Activated CD8-positive, alpha-beta memory T cell treated with anti-CD3 and anti-CD28 coated beads for 4 hours (primary cell): Measurements from ENCODE around the gene HEY2.
A peak's percentile ranks its signal among the peaks of the same experiment; 100 is the strongest.
"Not testable (repeated sequence)": the region's sequence is repeated elsewhere in the genome, so short reads cannot be mapped to it uniquely, and the experiment has no call there.

Experiments
- DNase-seq, 2 donors: peaks; one replicate each; pipeline ENCODE4 v3.0.0-alpha.2; 2020; ENCODE audit warnings: low read depth in 2 of 2

The HEY2 gene

DNA sequence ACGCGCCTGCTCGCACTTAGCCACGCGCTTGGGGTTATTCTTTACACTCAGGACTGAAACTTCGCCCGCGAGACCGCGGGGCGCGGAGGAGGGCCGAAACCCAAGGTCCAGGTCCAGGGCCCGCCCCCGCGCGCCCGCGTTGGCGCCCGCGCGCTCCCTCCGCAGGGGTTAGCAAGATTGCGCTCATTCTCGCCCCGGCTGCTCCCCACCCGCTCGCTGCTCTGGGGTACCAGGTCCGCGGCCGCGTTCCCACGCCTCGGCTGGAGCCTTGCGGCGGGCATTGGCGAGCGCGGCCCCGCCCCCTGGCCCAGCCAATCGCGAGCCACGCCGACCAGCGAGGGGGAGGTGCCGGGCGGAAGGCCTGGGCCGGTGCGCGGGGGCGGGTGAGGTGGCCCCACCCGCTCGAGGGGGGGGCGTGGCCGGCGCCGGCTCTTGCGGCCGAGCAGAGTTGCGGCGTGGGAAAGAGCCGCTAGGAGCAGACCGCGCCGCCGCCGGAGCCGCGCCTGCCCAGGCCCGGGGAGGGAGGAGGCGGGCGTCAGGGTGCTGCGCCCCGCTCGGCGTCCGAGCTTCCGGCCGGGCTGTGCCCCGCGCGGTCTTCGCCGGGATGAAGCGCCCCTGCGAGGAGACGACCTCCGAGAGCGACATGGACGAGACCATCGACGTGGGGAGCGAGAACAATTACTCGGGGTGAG lies at the start of gene HEY2:
Gene HEY2, plus strand, starts transcription at position 460 of the 692 bp plus-strand sequence. Its CDS starts 145 bp downstream, at position 605.
- DNase-seq = peak; percentile 67 to 71

DNA sequence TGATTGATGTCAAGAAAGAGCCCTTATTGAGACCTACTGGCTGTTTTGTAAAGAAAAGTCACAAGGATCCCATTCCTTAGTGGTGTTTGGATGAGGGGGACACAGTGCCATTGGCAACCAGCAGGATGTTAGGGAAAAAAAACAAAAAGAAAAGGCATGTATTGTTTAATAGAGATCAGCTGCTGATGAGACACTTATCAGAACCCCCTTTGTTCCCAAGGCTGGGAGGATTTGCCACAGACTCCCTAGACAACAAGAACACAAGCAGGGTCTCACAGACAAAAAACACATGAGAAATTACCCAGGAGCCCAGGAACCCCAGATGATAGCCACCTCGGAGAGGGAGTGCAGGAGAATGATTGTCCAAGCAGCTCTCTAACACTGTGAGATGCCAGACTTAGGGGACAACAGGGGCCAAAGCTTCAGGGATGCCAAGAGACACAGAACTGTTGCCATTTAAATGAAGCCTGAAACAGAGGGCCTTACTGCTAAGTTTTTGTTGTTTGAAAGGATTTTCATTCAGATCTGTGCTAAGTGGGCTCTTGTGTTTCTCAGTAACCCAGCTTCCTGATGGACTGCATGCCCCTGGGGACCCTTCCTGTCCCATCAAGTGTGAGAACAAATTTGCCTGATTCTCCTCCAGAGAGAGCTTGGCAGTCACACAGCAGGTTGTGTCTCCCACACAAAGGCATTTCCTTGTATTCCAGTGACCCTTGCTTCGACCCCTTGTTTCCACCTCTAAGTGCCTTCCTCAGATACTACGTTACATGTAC lies 48.7 kb upstream of the HEY2 start:
- DNase-seq = no peak

DNA sequence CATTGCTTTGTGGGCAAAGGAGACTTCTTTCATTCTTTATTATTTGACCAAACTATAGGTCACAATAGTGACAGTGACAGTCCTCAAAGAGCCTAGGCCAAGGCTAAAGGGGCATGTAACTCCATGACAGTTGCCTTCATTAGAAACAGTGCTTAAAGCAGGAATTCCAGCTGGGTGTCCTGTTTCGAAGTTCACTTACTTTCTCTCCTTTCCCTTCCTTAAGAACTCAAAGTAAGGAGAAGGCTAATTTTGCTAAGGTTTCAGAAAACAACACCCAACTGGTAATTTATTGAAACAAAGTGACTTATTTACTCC lies 48.1 kb upstream of the HEY2 start:
- DNase-seq = no peak

DNA sequence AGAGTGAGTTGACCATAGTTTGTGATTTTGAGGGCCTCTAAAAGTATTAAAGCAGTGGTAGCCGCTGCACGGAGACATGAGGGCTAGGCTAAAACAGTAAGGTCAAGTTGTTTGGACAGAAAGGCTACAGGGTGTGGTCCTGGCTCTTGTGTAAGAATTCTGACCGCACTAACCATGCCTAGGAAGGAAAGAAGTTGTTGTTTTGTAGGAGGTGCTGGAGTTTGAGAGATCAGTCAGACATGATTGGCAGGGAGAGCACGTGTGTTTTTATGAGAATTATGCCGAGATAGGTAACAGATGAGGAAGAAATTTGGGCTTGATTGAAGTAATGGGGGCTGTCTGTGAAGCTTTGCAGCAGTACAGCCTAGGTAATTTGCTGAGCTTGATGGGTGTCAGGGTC lies 45.5 kb upstream of the HEY2 start:
- not testable (repeated sequence) for DNase-seq

DNA sequence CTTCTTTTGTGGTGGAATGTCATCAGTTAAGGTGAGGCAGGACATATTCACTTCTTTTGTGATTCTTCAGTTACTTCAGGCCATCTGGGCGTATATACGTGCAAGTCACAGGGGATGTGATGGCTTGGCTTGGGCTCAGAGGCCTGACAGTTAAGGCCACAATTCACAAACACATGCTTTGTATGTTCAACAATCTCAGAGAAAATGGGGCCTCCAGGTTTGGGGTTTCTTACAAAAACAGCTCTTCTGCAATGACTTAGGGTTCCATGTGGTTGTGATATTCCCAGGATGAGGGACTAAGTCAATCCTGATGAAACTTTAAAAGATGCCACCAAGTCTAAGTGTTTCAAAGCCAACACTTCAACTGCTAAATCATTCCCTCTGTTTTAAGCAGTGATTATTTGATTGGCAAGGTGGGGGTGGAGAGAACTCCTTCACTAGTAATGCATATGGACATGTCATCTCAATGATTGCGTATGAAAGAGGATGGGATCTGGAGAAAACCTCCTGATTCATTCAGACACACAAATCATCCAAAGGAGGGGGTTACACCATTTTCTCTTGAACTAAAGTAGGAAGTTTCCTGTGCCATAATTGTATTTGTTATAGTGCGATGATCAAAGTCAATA lies 41.7 kb upstream of the HEY2 start:
- no peak for DNase-seq

DNA sequence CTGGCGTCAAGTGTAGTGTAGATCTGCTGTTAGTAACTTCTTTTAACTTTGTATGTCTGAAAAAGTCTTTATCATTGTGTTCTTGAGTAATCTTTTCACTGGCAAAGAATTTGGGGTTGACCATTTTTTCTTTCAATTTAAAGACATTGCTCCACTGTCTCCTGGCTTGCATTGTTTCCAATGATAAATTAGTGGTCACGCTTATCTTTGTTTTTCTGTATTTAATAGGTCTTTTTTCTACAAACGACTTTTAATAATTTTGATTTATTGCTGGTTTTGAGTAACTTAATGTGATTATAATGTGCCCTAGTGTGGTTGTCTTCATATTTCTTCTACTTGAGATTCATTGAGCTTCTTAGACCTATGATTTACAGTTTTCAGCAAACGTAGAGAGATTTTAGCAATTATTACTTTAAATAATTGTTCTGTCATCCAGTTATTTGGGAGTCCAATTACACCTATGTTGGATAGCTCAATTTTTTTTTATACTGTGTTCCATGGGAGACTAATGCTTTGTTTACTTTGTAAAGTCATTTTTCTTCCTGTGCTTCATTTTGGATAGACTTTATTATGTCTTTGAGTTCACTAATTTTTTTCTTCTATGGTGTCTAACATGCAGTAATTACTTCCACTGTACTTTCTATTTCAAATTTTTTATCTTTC lies 38.3 kb upstream of the HEY2 start:
- no peak for DNase-seq

DNA sequence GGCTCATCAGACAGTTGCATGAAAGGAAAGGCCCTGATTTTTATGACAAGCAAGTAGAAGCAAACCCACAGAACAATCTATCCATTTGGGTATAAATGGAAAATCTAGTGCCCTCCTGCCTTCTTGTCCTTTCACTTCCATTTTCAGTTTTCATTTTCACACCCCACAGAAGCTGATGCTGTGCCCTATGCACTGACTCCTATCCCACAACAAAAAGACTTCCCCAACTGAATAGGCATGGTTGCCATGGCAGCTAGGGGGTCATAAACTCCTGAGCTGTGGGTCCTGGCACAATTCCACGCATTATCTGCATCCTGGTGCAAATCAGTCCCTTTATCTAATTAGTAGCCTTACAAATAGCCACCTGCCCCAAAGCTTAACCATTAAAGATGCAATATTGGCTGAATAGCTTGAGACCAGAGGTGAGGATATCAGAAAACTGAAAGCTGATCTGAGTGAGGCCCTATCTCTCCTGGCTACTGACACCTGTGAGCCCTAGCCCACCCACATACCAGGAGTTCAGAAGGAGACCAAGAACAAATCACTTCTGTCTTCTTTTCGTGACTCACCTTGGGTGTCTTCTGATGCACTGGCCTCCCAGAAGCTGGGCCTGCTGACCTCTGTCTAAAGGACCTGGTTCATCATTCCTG lies 34.9 kb upstream of the HEY2 start:
- no peak for DNase-seq

DNA sequence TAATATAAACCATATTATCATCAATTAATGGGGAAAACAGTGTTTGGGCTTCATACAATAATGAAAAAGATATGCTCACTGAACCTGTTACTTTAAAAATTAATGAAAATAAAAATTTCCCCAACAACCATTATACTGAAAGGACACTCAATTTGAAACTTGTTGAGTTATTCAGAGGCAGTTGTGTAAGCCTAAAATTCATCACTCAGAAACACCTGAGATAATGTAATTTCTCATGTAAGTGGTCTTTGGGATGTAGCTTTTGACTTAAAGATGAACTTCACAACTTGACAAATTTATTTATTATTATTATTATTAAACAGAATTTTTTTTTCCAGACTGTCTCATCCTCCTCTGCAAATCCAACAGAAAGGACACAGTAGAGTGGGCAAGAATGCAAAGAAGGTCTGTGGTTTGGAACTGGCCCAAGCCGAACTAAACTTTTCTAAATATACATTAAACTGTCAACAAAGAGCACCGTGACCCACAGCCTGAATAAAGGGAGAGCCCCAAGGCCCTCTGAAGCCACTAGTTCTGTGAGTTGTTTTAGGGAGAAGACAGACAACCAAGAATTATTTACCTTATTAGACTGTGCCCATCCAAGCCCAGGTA lies 32.2 kb upstream of the HEY2 start:
- no peak for DNase-seq

DNA sequence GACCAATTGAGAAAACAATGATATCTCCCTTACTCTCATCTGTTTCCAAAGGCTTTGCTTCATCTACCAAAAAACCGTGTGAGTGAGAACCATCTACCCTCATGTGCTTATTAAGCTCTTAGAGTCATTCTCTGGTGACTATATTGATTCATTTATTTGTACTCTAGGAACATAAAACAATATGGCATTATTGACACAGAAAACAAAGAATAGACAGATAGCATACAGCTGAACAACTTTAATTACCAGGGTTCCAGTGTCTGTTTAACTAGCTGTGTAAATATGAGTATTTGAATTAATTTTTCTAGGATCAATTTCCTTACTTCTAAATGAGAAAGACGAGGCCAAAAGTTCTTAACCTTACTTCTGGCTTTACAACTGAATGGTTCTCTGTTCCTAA lies 31.3 kb upstream of the HEY2 start:
- DNase-seq = no peak

DNA sequence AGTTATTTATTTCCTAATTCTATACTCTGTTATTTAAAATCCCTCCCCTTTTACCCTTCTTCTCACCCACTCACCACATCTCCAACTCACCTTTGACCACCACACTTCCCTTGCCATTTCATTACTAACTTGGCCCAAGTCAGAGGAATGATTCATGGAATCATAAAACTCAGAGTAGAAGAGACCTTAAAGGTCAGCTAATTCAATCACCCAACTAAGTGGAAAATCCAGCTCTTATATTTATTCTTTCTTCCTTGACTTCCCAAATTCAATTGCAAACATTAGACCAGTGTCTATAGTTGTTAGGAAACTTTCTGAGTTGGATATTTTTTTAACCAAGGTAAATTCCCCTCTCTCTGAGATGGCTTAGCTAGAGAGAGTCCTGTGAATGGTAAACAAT lies 26.5 kb upstream of the HEY2 start:
- DNase-seq = no peak

DNA sequence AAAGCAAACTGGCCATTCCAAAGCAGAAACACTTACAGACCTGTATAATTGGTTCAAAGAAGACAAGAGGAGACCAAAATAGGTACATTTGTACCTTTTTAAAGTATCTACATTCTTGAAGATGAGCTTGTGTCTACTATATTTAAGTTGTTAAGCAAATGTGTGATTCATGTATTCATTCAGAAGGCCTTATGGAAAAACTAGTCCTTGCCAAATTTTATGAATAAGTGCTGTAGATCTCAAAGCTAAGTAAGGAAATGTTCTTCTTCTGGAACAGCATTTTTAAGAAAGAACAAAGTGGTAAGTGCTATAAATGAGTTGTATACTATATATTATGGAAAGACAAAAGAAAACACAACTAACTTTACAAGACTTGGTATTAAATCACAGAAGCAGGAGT lies 22.2 kb upstream of the HEY2 start:
- no peak for DNase-seq

DNA sequence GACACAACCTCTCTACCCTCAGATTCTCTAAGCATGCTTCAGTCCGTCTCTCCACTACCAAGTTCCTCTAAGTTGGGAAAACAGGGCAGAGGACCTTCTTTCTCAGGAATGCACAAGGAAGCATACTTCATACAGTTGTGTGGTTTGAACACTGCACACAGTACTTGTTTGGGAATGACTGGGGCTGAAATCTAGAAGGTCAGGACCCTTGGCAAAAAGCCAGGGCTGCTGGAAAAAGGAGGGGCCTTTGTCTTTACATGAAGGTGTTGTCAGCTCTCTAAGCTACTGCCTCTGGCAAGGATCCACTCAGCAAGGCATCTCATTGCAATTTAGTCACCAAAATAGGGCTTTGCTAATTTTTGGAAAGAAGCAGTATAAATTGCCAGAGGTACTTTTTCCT lies 20.7 kb upstream of the HEY2 start:
- no peak for DNase-seq

DNA sequence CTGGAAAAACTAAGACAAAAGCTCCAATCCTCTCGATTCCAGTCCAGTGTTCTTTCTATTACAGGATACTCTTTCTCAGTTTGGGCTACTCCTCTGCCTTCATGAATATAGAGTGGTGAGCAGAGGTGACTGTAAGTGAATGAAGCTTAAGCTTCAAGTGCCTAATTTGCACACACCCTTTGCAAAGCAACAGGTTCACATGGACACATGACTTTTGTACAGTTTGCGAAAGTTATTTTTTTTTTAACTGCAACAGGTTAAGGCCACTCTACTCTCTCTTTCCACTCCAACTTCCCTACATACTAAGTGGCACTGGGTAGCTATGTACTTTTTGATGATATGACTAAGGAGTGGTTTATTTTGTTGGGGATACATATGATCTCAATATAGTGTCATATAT lies 19.4 kb upstream of the HEY2 start:
- DNase-seq = no peak

DNA sequence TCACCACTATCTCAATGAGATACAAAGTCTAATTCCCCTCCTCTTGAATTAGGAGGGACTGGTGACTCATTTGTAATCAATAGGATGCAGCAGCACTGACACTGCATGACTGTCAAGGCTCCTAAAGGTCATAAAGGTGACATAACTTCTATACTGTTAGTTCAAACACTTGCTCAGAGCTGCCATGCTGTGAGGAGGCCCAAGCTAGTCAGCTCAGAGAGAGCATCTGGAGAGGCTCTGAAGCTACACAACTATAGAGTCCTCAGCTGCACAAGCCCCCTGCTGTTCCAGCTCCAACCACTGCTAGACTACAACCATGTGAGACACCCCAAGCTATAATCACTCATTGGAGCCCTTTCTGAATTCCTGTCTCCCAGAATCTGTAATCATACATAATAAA lies 17.0 kb upstream of the HEY2 start:
- DNase-seq = no peak

DNA sequence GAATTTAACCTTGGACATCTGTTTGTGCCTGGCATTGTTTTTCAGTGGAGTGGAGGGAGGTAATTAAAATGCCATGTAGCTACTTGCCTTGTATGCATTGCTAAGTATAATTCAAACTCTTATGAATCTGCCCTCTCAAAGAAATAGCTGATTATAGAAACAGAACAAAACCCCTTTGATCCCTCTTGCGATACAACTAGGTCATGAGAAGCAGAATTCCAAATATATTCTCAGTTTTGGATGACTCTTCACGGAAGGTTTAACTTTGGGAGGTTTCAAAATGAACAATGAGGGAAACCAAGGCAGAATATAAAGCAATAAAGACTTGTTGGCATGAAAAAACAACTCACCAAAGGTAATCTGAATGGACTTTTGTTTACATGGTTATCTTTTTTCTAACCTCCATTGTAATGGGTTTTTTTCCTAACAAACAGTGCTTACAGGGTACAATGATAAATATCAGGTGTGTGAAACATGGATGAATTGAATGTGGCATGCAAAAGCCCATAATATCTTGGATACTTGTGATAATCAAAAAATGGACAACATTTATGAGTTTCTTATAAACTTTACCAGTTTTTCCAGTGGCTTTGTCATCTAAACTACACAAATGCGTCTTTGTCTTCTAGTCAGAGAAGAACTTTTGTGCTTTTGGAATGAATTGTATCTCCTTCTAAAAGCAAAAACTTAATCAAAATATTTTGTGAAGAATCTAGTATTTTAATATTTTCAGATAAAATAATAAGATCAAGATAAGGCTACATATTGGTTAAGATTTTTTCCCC lies 15.7 kb upstream of the HEY2 start:
- no peak for DNase-seq

DNA sequence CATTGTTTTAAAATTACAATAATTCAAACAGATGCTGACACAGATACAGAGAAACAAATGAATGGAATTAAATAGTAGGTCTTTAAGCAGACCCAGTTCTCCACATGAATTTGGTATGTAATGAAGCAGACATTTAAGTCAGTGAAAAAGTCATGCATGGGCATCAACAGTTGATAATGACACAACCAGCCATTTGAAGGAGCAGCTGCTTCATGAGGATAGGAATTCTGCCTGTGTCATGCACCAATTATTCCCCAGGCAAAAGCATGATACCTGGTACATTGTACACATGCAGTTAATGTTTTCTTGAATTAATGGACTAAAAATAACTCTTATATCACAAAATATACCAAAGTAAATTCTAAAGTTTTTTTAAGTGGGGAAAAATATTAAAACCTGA lies 11.2 kb upstream of the HEY2 start:
- no peak for DNase-seq

DNA sequence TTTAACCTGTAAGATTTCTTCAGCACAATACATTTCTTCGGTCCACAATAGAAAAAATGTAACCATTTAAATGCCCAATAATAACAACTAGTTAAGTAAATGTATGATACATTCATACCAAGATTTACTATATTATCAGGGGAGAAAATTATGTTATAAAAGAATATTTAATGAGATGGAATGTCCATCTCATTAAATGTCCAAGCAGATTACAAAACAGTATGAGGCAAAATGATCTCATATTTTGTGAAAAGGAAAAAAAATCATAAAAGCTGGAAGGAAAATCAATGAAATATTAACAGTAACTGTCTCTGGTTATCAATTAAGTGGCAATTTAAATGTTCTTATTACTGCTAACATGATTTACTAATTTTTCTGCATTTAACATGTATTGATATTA lies 10.1 kb upstream of the HEY2 start:
- no peak for DNase-seq

DNA sequence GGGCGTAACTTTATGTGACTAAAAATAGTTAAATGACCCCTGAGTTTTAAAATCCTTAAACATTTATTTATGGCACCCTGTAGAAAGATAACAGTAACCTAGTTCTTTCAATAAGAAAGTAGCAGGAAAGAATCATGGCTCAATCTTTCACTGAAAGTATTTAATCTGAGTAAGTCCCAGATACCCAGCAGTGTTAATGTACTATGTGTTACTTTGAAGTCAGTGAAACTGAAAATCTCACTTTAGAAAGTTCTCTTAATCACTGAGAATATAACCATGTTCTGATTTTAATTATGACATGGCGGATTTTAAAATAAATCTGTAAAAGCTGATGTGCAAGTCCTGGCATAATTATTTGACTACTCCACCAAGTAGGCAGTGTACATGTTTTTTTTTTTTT lies 8.1 kb upstream of the HEY2 start:
- no peak for DNase-seq

DNA sequence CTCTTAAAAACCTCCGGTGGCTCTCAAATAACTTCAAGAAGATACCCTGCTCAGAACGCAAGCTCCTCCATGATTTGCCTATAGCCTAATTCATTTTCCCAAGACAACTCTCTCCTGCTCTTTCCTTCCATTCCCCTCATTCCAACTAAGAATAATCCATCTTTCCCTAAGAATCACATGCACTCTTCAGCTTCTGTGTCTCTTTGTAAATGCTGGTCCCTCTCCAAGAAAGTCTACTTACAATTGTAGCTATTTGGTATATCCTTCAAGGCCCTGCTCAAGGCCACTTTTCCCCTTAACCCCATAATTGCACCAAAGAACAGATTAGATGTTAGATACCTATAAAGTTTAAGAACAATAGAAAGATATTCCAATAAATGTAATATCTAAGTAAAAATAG lies 7.4 kb upstream of the HEY2 start:
- DNase-seq = no peak

DNA sequence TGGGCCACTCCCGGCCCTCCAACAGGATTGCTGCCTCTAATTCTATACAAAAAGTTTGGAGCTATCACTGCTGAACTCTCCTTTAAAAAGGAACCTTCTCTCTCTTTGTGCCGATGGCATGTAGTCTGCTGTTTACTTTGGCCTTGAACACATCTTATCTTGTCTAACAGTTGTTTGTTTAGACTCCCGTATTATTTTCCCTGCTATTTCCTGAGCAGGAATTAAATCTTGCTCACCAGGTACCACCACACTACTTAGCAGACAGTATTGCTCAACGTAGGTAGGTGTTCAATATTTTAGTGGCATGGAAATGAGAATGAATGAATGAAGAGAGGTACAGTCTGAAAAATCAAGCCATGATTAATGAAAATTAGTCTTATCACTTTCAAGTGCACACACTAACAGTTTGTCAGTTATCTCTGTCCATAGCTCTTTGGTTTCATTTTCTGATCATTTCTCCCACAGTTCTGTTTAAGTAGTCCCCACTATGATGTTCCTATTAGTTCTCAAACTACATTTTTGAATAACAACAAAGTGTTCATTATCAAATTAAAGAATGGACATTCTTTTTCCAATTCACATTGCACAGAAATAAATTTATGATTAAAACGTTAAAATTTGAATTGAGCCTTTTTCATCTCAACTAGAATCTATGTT lies 6.8 kb upstream of the HEY2 start:
- DNase-seq = no peak
